HepG2 (cell line): Measurements from ENCODE around the gene RIPOR3. TPM values are rescaled to one million over a fixed set of nuclear protein-coding genes. Genes with fewer than 3 reads are reported as not detected.

Source experiments
- ATF7 ChIP-seq, 2 experiments: fragments of 450-650 bp in 1 of 2; sonication (generic) in 1 of 2; formaldehyde crosslinking in 1 of 2; IDR thresholded peaks; 2 replicates each; pipeline versions ENCODE4 v1.4.0 to v1.6.1; 2016 to 2020; ENCODE audit warnings: antibody characterized with exemption in 1 of 2, mild to moderate bottlenecking in 1 of 2, missing genetic modification reagents in 1 of 2
- HES4 ChIP-seq: sonication (generic); formaldehyde crosslinking; IDR thresholded peaks from 2 replicates; pipeline ENCODE4 v1.9.0; 2021; ENCODE audit warnings: mild to moderate bottlenecking, missing genetic modification reagents, borderline replicate concordance
- POGZ ChIP-seq: sonication (generic); formaldehyde crosslinking; IDR thresholded peaks from 2 replicates; pipeline ENCODE4 v1.4.0; 2020; ENCODE audit warnings: mild to moderate bottlenecking, missing genetic modification reagents
- PRMT3 ChIP-seq: sonication (generic); formaldehyde crosslinking; IDR thresholded peaks from 2 replicates; pipeline ENCODE4 v1.8.1; 2022; ENCODE audit warnings: low read depth, mild to moderate bottlenecking, moderate library complexity, missing genetic modification reagents, borderline replicate concordance
- ZFP36 ChIP-seq: fragments of 150-350 bp; IDR thresholded peaks from 2 replicates; pipeline ENCODE4 v1.6.1; 2018; ENCODE audit warnings: borderline replicate concordance, low read length, low read depth; ENCODE audit not compliant: partially characterized antibody
- ZKSCAN8 ChIP-seq: IDR thresholded peaks from 2 replicates; pipeline ENCODE4 v1.6.1; 2016; ENCODE audit warnings: borderline replicate concordance, missing genetic modification reagents, missing compliant biosample characterization
- polyA plus RNA-seq, 8 experiments: library from polyadenylated mRNA; depleted of rRNA in 3 of 8; stranded (reverse) in 7 of 8; unstranded in 1 of 8; fragments of >200 nt; fragmentation: Illumina TruSeq in 4 of 8; extraction: Trizol in 4 of 8; gene quantifications; 2 replicates each; pipeline versions ENCODE4 v1.2.1 to v1.2.3, GENCODE V29; 2011 to 2016; ENCODE audit warnings: low read depth in 4 of 8, missing spikeins in 1 of 8, mixed read lengths in 1 of 8; ENCODE audit not compliant: insufficient read depth in 1 of 8
- total RNA-seq, 5 experiments: library from RNA; depleted of rRNA; stranded (reverse); fragments of >200 nt; fragmentation: Illumina TruSeq; extraction: Trizol; gene quantifications; 2 replicates each; pipeline ENCODE4 v1.2.3, GENCODE V29; 2016; ENCODE audit warnings: low read depth in 1 of 5
- TF ChIP-seq, protein P1 (sequence below): sonication (generic); formaldehyde crosslinking; IDR thresholded peaks from 2 replicates; pipeline ENCODE4 v1.9.0; 2021; ENCODE audit warnings: mild to moderate bottlenecking, missing genetic modification reagents

The RIPOR3 gene
- total and polyA plus RNA-seq, 2 of the 13 experiments (the other 11 are each of a cell fraction or from before 2014, with no cell fraction given) = 0.18 TPM; not detected in 1

DNA sequence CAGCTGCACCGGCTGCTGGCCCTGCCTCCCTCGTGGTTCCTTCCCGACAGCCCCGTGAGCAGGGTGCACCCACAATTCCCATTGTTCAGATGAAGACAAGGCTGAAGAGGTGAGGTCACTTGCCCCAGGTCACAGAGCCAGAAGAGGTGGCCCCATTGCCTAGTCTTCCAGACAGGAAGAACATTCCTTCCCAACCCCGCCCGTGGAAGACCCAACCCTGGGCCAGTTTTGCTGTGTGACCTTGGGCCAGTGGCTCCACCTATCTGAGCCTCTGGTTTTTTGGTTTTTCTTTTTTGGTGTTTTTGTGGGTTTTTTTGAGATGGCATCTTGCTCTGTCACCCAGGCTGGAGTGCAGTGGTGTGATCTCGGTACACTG is 61.7 kb downstream of the RIPOR3 start (continued):
- TF ChIP-seq, protein P1, sequence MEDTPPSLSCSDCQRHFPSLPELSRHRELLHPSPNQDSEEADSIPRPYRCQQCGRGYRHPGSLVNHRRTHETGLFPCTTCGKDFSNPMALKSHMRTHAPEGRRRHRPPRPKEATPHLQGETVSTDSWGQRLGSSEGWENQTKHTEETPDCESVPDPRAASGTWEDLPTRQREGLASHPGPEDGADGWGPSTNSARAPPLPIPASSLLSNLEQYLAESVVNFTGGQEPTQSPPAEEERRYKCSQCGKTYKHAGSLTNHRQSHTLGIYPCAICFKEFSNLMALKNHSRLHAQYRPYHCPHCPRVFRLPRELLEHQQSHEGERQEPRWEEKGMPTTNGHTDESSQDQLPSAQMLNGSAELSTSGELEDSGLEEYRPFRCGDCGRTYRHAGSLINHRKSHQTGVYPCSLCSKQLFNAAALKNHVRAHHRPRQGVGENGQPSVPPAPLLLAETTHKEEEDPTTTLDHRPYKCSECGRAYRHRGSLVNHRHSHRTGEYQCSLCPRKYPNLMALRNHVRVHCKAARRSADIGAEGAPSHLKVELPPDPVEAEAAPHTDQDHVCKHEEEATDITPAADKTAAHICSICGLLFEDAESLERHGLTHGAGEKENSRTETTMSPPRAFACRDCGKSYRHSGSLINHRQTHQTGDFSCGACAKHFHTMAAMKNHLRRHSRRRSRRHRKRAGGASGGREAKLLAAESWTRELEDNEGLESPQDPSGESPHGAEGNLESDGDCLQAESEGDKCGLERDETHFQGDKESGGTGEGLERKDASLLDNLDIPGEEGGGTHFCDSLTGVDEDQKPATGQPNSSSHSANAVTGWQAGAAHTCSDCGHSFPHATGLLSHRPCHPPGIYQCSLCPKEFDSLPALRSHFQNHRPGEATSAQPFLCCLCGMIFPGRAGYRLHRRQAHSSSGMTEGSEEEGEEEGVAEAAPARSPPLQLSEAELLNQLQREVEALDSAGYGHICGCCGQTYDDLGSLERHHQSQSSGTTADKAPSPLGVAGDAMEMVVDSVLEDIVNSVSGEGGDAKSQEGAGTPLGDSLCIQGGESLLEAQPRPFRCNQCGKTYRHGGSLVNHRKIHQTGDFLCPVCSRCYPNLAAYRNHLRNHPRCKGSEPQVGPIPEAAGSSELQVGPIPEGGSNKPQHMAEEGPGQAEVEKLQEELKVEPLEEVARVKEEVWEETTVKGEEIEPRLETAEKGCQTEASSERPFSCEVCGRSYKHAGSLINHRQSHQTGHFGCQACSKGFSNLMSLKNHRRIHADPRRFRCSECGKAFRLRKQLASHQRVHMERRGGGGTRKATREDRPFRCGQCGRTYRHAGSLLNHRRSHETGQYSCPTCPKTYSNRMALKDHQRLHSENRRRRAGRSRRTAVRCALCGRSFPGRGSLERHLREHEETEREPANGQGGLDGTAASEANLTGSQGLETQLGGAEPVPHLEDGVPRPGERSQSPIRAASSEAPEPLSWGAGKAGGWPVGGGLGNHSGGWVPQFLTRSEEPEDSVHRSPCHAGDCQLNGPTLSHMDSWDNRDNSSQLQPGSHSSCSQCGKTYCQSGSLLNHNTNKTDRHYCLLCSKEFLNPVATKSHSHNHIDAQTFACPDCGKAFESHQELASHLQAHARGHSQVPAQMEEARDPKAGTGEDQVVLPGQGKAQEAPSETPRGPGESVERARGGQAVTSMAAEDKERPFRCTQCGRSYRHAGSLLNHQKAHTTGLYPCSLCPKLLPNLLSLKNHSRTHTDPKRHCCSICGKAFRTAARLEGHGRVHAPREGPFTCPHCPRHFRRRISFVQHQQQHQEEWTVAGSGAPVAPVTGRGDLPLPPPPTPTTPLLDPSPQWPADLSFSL = no peak
- TF ChIP-seq POGZ (CRISPR knock-in tag) (no peak), ZFP36 (peak; percentile 66), ZKSCAN8 (CRISPR knock-in tag) (no peak), PRMT3 (CRISPR knock-in tag) (no peak), HES4 (no peak), ATF7 (IDR thresholded peaks at IDR 0.05) (no peak), ATF7 (CRISPR knock-in tag; IDR thresholded peaks at IDR 0.05) (no peak)
